ENCODE data around the gene CBFA2T3.

CBFA2T3 gene

GRCh38 chr16:88888461-88889387 lies 88.3 kb downstream of the CBFA2T3 start:
- H4K20me1 ChIP-seq (ENCODE audit: insufficient read depth, low read length, poor library complexity, severe bottlenecking) = no peaks in the 10 kb centered on the region
- H3K4me1 ChIP-seq (ENCODE audit: insufficient read depth, low read length, poor library complexity, severe bottlenecking) = no peaks in the 10 kb centered on the region
- peaks cover 44% of the 10 kb centered on the region; the same call in 1 of the 2 replicates for H3K36me3 ChIP-seq (ENCODE audit: insufficient read depth, low read length)

DNA sequence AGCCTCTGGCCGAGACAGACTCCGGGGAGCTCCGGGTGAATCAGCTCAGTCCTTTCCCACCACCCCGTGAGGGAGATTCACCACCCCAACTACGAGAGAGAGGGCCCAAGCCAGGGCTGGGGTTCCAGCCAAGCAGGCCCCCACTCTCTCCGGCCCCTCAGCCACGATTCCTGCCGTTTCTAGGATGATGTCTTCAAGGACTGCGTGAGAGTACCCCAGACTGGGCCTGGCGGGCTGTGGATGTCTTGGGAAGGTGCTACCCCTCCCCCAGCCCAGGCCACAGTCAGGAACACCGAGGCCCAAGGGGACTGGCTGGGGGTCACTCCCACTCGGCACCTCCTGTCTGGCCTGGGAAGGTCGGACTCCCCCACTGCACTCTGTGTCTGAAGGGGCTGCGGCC lies 89.0 kb downstream of the CBFA2T3 start:
- no peak overlapping the region for H3K9ac ChIP-seq (ENCODE audit: low read depth, low read length, poor library complexity, severe bottlenecking)
- no peaks in the 10 kb centered on the region for H3K79me2 ChIP-seq (ENCODE audit: insufficient read depth, low read length)
- peaks cover 49% of the 10 kb centered on the region; the same call in 1 of the 2 replicates for H3K36me3 ChIP-seq (ENCODE audit: insufficient read depth, low read length)
- no peak overlapping the region for H3K4me2 ChIP-seq (ENCODE audit: low read depth, low read length, poor library complexity, severe bottlenecking)
- no peaks in the 10 kb centered on the region for H3K27me3 ChIP-seq (ENCODE audit: insufficient read depth, low read length, poor library complexity, severe bottlenecking)
- H4K20me1 ChIP-seq (ENCODE audit: insufficient read depth, low read length, poor library complexity, severe bottlenecking) = no peaks in the 10 kb centered on the region
- no peaks in the 10 kb centered on the region for H3F3A ChIP-seq (ENCODE audit: low read depth)
- no peak overlapping the region for H3K4me3 ChIP-seq (ENCODE audit: low read length, poor library complexity, severe bottlenecking)
- no peaks in the 10 kb centered on the region for H3K9me3 ChIP-seq (ENCODE audit: insufficient read depth, low read depth, low read length)
- H2AFZ ChIP-seq (ENCODE audit: low read length) = no peak overlapping the region
- H3K9me2 ChIP-seq (replicated peaks; ENCODE audit: low read depth, low read length) = no peaks in the 10 kb centered on the region
- TF ChIP-seq, protein P1, sequence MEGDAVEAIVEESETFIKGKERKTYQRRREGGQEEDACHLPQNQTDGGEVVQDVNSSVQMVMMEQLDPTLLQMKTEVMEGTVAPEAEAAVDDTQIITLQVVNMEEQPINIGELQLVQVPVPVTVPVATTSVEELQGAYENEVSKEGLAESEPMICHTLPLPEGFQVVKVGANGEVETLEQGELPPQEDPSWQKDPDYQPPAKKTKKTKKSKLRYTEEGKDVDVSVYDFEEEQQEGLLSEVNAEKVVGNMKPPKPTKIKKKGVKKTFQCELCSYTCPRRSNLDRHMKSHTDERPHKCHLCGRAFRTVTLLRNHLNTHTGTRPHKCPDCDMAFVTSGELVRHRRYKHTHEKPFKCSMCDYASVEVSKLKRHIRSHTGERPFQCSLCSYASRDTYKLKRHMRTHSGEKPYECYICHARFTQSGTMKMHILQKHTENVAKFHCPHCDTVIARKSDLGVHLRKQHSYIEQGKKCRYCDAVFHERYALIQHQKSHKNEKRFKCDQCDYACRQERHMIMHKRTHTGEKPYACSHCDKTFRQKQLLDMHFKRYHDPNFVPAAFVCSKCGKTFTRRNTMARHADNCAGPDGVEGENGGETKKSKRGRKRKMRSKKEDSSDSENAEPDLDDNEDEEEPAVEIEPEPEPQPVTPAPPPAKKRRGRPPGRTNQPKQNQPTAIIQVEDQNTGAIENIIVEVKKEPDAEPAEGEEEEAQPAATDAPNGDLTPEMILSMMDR (conservative IDR thresholded peaks at IDR 0.05; ENCODE audit: low read length) = no peak
- TF ChIP-seq EZH2phosphoT487 (IDR thresholded peaks at IDR 0.05; ENCODE audit: borderline replicate concordance) = no peak
- H3K4me1 ChIP-seq (ENCODE audit: insufficient read depth, low read length, poor library complexity, severe bottlenecking) = no peaks in the 10 kb centered on the region

More at GRCh38 chr16:88888461-88889387, 88.3 kb downstream of the CBFA2T3 start:
- Histone ChIP-seq H3K4me2 (ENCODE audit: low read depth, low read length, poor library complexity, severe bottlenecking) (no peak overlapping the region), H3K9me2 (replicated peaks; ENCODE audit: low read depth, low read length) (no peaks in the 10 kb centered on the region), H3K9ac (ENCODE audit: low read depth, low read length, poor library complexity, severe bottlenecking) (no peak overlapping the region), H3F3A (ENCODE audit: low read depth) (no peaks in the 10 kb centered on the region), H3K4me3 (ENCODE audit: low read length, poor library complexity, severe bottlenecking) (no peak overlapping the region), H3K9me3 (ENCODE audit: insufficient read depth, low read depth, low read length) (no peaks in the 10 kb centered on the region), H2AFZ (ENCODE audit: low read length) (no peak overlapping the region), H3K27me3 (ENCODE audit: insufficient read depth, low read length, poor library complexity, severe bottlenecking) (no peaks in the 10 kb centered on the region), H3K79me2 (ENCODE audit: insufficient read depth, low read length) (no peaks in the 10 kb centered on the region)
- TF ChIP-seq, protein P1 (conservative IDR thresholded peaks at IDR 0.05; ENCODE audit: low read length) = no peak
- no peak for TF ChIP-seq EZH2phosphoT487 (IDR thresholded peaks at IDR 0.05; ENCODE audit: borderline replicate concordance)

- Histone ChIP-seq H3K4me2 (ENCODE audit: low read depth, low read length, poor library complexity, severe bottlenecking) (no peak overlapping the region), H3K9me3 (ENCODE audit: insufficient read depth, low read depth, low read length) (no peaks in the 10 kb centered on the region), H3K79me2 (ENCODE audit: insufficient read depth, low read length) (no peaks in the 10 kb centered on the region), H4K20me1 (ENCODE audit: insufficient read depth, low read length, poor library complexity, severe bottlenecking) (no peaks in the 10 kb centered on the region), H3K27me3 (ENCODE audit: insufficient read depth, low read length, poor library complexity, severe bottlenecking) (no peaks in the 10 kb centered on the region), H2AFZ (ENCODE audit: low read length) (no peak overlapping the region), H3K9ac (ENCODE audit: low read depth, low read length, poor library complexity, severe bottlenecking) (no peak overlapping the region), H3K4me3 (ENCODE audit: low read length, poor library complexity, severe bottlenecking) (no peak overlapping the region), H3K9me2 (replicated peaks; ENCODE audit: low read depth, low read length) (no peaks in the 10 kb centered on the region), H3K4me1 (ENCODE audit: insufficient read depth, low read length, poor library complexity, severe bottlenecking) (no peaks in the 10 kb centered on the region), H3K36me3 (ENCODE audit: insufficient read depth, low read length) (peaks cover 53% of the 10 kb centered on the region; the same call in 1 of the 2 replicates), H3F3A (ENCODE audit: low read depth) (no peaks in the 10 kb centered on the region)
- TF ChIP-seq, protein P1 (conservative IDR thresholded peaks at IDR 0.05; ENCODE audit: low read length) = no peak
- no peak for TF ChIP-seq EZH2phosphoT487 (IDR thresholded peaks at IDR 0.05; ENCODE audit: borderline replicate concordance)
These were observed 90.0 kb downstream of the CBFA2T3 start for GRCh38 chr16:88886845-88887521.

All from Loucy (cell line).